ENCODE data around the gene G6PD. TPM values are rescaled to one million over a fixed set of nuclear protein-coding genes. Genes with fewer than 3 reads are reported as not detected.
A peak's percentile ranks its signal among the peaks of the same experiment; 100 is the strongest.

Gene G6PD
- total RNA-seq, 1 experiment from 2014 or later, result 180 TPM

GRCh38 chrX:154508384-154508745, 38.3 kb downstream of the G6PD start:
- no TSS peak for BruUV-seq (replicated peaks)
- H3K36me3 Mint-ChIP-seq (ENCODE audit: insufficient read depth, unreplicated experiment), result peaks cover 18% of the 10 kb centered on the region
- TF ChIP-seq, protein P1, sequence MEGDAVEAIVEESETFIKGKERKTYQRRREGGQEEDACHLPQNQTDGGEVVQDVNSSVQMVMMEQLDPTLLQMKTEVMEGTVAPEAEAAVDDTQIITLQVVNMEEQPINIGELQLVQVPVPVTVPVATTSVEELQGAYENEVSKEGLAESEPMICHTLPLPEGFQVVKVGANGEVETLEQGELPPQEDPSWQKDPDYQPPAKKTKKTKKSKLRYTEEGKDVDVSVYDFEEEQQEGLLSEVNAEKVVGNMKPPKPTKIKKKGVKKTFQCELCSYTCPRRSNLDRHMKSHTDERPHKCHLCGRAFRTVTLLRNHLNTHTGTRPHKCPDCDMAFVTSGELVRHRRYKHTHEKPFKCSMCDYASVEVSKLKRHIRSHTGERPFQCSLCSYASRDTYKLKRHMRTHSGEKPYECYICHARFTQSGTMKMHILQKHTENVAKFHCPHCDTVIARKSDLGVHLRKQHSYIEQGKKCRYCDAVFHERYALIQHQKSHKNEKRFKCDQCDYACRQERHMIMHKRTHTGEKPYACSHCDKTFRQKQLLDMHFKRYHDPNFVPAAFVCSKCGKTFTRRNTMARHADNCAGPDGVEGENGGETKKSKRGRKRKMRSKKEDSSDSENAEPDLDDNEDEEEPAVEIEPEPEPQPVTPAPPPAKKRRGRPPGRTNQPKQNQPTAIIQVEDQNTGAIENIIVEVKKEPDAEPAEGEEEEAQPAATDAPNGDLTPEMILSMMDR (IDR thresholded peaks at IDR 0.05; ENCODE audit: unreplicated experiment), result no peak
- H3K27ac Mint-ChIP-seq (ENCODE audit: unreplicated experiment), result no peak overlapping the region
- H3K9me3 Mint-ChIP-seq (ENCODE audit: low read depth, unreplicated experiment), result no peaks in the 10 kb centered on the region
- no peak overlapping the region for H3K4me3 Mint-ChIP-seq (ENCODE audit: low read depth, unreplicated experiment)
- H3K27me3 Mint-ChIP-seq (ENCODE audit: unreplicated experiment), result no peaks in the 10 kb centered on the region
- intact Hi-C loops (cut with micrococcal nuclease; ENCODE audit: unreplicated experiment), result no loop called here
- DNase-seq, result no peak
- CTCF ChIA-PET, result no interaction called here
- no peaks in the 10 kb centered on the region for H3K4me1 Mint-ChIP-seq (ENCODE audit: low read depth, unreplicated experiment)

DNA sequence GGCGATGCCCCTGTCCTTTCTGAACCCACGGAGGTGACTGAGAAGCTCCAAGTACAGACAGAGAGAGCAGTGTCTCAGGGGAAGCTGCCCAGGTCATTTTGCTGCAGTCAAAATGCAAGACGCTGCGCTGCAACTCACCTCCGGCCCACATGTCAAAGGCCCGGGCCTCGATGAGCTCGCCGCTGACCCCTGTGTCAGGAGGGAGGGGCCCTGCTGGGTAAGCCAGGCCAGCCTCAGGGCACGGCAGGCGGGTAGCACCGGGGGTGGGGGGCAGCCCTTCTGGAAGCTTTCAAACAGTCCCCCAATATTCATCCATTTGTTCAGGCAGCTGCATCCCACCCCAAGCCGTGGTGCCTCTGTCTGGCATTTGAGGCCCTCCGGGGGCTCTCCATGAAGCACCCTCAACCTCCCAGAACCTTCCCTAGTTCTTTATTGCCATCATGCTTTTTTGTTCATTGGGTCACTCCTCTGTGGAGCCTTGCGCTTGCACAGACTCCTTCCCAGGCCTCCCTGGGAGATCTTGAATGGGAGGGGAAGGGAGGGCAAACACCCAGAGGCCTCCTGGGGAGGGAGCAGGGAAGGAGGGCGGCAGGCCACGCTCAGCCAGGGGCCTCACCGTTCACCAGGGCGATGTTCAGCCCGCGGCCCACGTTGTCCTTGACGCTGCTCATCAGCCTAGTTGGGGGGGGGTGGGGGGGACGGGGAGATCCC, 38.8 kb downstream of the G6PD start:
- BruUV-seq (replicated peaks), result no TSS peak
- no peak for DNase-seq
- CTCF ChIA-PET, result no interaction called here
- no peak overlapping the region for H3K27ac Mint-ChIP-seq (ENCODE audit: unreplicated experiment)
- H3K9me3 Mint-ChIP-seq (ENCODE audit: low read depth, unreplicated experiment), result no peaks in the 10 kb centered on the region
- TF ChIP-seq, protein P1 (IDR thresholded peaks at IDR 0.05; ENCODE audit: unreplicated experiment), result no peak
- peaks cover 18% of the 10 kb centered on the region for H3K36me3 Mint-ChIP-seq (ENCODE audit: insufficient read depth, unreplicated experiment)
- no peaks in the 10 kb centered on the region for H3K27me3 Mint-ChIP-seq (ENCODE audit: unreplicated experiment)
- intact Hi-C loops (cut with micrococcal nuclease; ENCODE audit: unreplicated experiment), result no loop called here
- no peaks in the 10 kb centered on the region for H3K4me1 Mint-ChIP-seq (ENCODE audit: low read depth, unreplicated experiment)
- H3K4me3 Mint-ChIP-seq (ENCODE audit: low read depth, unreplicated experiment), result no peak overlapping the region

- intact Hi-C loops (cut with micrococcal nuclease; ENCODE audit: unreplicated experiment), result no loop called here
- Mint-ChIP-seq H3K9me3 (ENCODE audit: low read depth, unreplicated experiment) (no peaks in the 10 kb centered on the region), H3K36me3 (ENCODE audit: insufficient read depth, unreplicated experiment) (peaks cover 15% of the 10 kb centered on the region), H3K27ac (ENCODE audit: unreplicated experiment) (no peak overlapping the region), H3K4me1 (ENCODE audit: low read depth, unreplicated experiment) (no peaks in the 10 kb centered on the region), H3K4me3 (ENCODE audit: low read depth, unreplicated experiment) (no peak overlapping the region), H3K27me3 (ENCODE audit: unreplicated experiment) (no peaks in the 10 kb centered on the region)
- no peak for DNase-seq
- CTCF ChIA-PET, result no interaction called here
- TSS peak; percentile 21 for BruUV-seq (replicated peaks)
- TF ChIP-seq, protein P1 (IDR thresholded peaks at IDR 0.05; ENCODE audit: unreplicated experiment), result no peak
Observed at GRCh38 chrX:154506483-154507332, 39.9 kb downstream of the G6PD start.

- H3K9me3 Mint-ChIP-seq (ENCODE audit: low read depth, unreplicated experiment), result no peaks in the 10 kb centered on the region
- peaks cover 12% of the 10 kb centered on the region for H3K36me3 Mint-ChIP-seq (ENCODE audit: insufficient read depth, unreplicated experiment)
- no peak for DNase-seq
Observed at GRCh38 chrX:154505734-154506133, 40.9 kb downstream of the G6PD start.

More at GRCh38 chrX:154505734-154506133, 40.9 kb downstream of the G6PD start:
- Mint-ChIP-seq H3K27me3 (ENCODE audit: unreplicated experiment) (no peaks in the 10 kb centered on the region), H3K4me3 (ENCODE audit: low read depth, unreplicated experiment) (no peak overlapping the region), H3K4me1 (ENCODE audit: low read depth, unreplicated experiment) (no peaks in the 10 kb centered on the region), H3K27ac (ENCODE audit: unreplicated experiment) (no peak overlapping the region)
- intact Hi-C loops (cut with micrococcal nuclease; ENCODE audit: unreplicated experiment), result no loop called here
- no TSS peak for BruUV-seq (replicated peaks)
- TF ChIP-seq, protein P1 (IDR thresholded peaks at IDR 0.05; ENCODE audit: unreplicated experiment), result no peak
- CTCF ChIA-PET, result no interaction called here

All from Calu3 (cell line).